Airway epithelial cell (primary cell): ENCODE results near the gene SCUBE3. TPM values are rescaled to one million over a fixed set of nuclear protein-coding genes. Genes with fewer than 3 reads are reported as not detected.

ENCODE experiments used
- total RNA-seq: library from RNA; depleted of rRNA; stranded (reverse); fragments of >200 nt; gene quantifications from 2 replicates; pipeline ENCODE4 v1.2.3, GENCODE V29; 2015

The SCUBE3 gene
- total RNA-seq: under 0.01 and 0.21 TPM in 2 replicates

GRCh38 chr6:35213824-35214756, at the start of gene SCUBE3:
Gene SCUBE3 (plus strand): TSS chr6:35213956. CDS start chr6:35214419, 463 bp downstream.

GRCh38 chr6:35259194-35259947, 45.6 kb downstream of the SCUBE3 start, which contains the start of gene ZNF76:
Gene ZNF76 (plus strand): TSS chr6:35259735. CDS start chr6:35281152, 21,417 bp downstream.

GRCh38 chr6:35297601-35298481, 84.1 kb downstream of the SCUBE3 start, which contains the start of gene DEF6:
Gene DEF6 (plus strand): TSS chr6:35297818. CDS start chr6:35297857, 39 bp downstream.

Other genes with a start within 250 kb of the SCUBE3 start
- not detected in 2 replicates for gene TCP11, start 72.6 kb upstream of the SCUBE3 start, total RNA-seq
- 10.4 and 10.7 TPM in 2 replicates for gene ZNF76, start 45.8 kb downstream of the SCUBE3 start, total RNA-seq
- 37.3 and 40.5 TPM in 2 replicates for gene DEF6, start 83.9 kb downstream of the SCUBE3 start, total RNA-seq
- 27.0 and 36.7 TPM in 2 replicates for gene PPARD, start 128.6 kb downstream of the SCUBE3 start, total RNA-seq
- 20.3 and 20.8 TPM in 2 replicates for gene FANCE, start 238.4 kb downstream of the SCUBE3 start, total RNA-seq